Hepatocyte (in vitro differentiated cells): ENCODE data around the gene PARP1.

Experiments used
- CTCF ChIP-seq: fragments of 200-600 bp; sonication (generic); IDR thresholded peaks from 2 replicates; pipeline ENCODE4 v1.5.1; 2016; ENCODE audit warnings: antibody characterized with exemption, mild to moderate bottlenecking; ENCODE audit not compliant: poor library complexity
- EZH2phosphoT487 ChIP-seq: fragments of 200-600 bp; sonication (generic); IDR thresholded peaks from one replicate; pipeline ENCODE4 v1.6.1; 2018; ENCODE audit warnings: antibody characterized with exemption, mild to moderate bottlenecking, low read depth, moderate library complexity; ENCODE audit not compliant: unreplicated experiment, severe bottlenecking

DNA sequence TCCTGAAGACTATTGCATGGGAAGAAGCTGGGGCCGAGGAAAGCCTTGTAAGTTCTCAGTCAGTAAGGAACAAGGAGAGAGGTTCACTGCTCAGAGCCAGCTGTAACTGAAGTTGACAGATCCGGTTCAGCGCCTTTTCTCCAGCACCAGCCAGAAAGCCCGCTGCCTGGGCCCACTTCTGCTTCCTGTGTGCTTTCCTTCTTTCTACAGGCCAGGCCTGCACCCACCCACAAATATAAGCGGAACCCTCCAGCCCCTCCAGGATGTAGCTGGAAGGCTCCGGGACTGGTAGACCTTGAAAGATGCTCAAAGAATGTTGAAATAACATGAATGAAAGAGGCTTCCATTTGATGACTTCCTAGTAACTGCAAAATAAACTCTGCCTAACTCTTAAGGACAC lies 38.8 kb downstream of the PARP1 start:
- no peak for TF ChIP-seq EZH2phosphoT487
- TF ChIP-seq CTCF: no peak
